Measurements from ENCODE around the gene MYO1E. TPM values are rescaled to one million over a fixed set of nuclear protein-coding genes. Genes with fewer than 3 reads are reported as not detected.

MYO1E gene
- total and polyA plus RNA-seq, 4 donors: 6.7 to 70.9 (median 21.6) TPM

DNA sequence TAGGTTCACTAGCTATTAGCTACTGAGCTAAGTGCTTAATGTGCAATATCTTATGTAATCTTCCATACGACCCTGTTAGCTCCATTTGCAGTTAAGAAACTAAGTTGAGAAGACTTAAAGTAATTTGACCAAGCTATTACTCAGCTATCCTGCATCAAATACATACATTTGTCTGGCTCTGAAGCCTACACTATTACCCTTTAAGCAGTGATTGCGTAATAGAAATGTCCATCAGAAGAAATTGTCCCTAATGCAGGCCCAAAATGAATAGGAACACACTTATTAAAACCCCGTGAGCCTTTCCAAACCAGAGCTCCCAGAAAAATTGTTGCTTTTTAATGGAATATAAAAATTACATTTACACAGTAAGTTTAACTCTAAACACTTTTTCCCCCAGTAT is 5.3 kb upstream of the MYO1E start:
- Histone ChIP-seq H3K4me1 (ENCODE audit: control insufficient read depth in 4 of 4, insufficient read depth in 4 of 4, low read length in 3 of 4) (peaks cover 0 to 7% (median 2%) of the 10 kb centered on the region in 4 donors), H3K36me3 (ENCODE audit: control insufficient read depth in 4 of 4, insufficient read depth in 3 of 4, low read depth in 1 of 4, low read length in 3 of 4) (peaks cover 0 to 2% (median 0%) of the 10 kb centered on the region in 4 donors), H3K27ac (ENCODE audit: low read depth in 1 of 2, low read length in 2 of 2) (no peak overlapping the region), H3K27me3 (ENCODE audit: control insufficient read depth in 4 of 4, insufficient read depth in 4 of 4, low read length in 3 of 4) (no peaks in the 10 kb centered on the region), H3K9me3 (ENCODE audit: control insufficient read depth in 4 of 4, low read length in 3 of 4) (no peaks in the 10 kb centered on the region), H3K4me3 (ENCODE audit: low read depth in 1 of 3, low read length in 3 of 3) (no peak overlapping the region), H3K9ac (ENCODE audit: low read depth in 1 of 2, low read length in 2 of 2) (no peak overlapping the region)
- 75% methylated on average over 3 of the region's 3 CpGs for WGBS
- TF ChIP-seq CTCF (IDR thresholded peaks at IDR 0.05; ENCODE audit: low read depth, low read length, missing input control): no peak
- no peak for TF ChIP-seq SP1 (IDR thresholded peaks at IDR 0.05)
- no peak for TF ChIP-seq FOXA2 (IDR thresholded peaks at IDR 0.05)
- TF ChIP-seq RAD21 (IDR thresholded peaks at IDR 0.05): no peak
- TF ChIP-seq HNF4A (conservative IDR thresholded peaks at IDR 0.05): no peak
- no peak for TF ChIP-seq HNF4G (IDR thresholded peaks at IDR 0.05)
- no peak for TF ChIP-seq FOXA1 (IDR thresholded peaks at IDR 0.05)
- no peak for TF ChIP-seq GABPA (IDR thresholded peaks at IDR 0.05 in 1 of 2, conservative IDR thresholded peaks at IDR 0.05 in 1 of 2)
- TF ChIP-seq, protein P1, sequence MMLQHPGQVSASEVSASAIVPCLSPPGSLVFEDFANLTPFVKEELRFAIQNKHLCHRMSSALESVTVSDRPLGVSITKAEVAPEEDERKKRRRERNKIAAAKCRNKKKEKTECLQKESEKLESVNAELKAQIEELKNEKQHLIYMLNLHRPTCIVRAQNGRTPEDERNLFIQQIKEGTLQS (IDR thresholded peaks at IDR 0.05): no peak
- no peak for TF ChIP-seq RXRA (IDR thresholded peaks at IDR 0.05)
- no peak for TF ChIP-seq MAX (IDR thresholded peaks at IDR 0.05)
- no peak for TF ChIP-seq YY1 (IDR thresholded peaks at IDR 0.05)
- TF ChIP-seq NR2F2 (IDR thresholded peaks at IDR 0.05): no peak
- no peak for TF ChIP-seq TAF1 (conservative IDR thresholded peaks at IDR 0.05)
- no peak for TF ChIP-seq EGR1 (IDR thresholded peaks at IDR 0.05; ENCODE audit: low read depth in 2 of 2)
- TF ChIP-seq JUND (IDR thresholded peaks at IDR 0.05): no peak
- no peak for TF ChIP-seq ZBTB33 (IDR thresholded peaks at IDR 0.05)
- no peak for DNase-seq (ENCODE audit: low spot score)

DNA sequence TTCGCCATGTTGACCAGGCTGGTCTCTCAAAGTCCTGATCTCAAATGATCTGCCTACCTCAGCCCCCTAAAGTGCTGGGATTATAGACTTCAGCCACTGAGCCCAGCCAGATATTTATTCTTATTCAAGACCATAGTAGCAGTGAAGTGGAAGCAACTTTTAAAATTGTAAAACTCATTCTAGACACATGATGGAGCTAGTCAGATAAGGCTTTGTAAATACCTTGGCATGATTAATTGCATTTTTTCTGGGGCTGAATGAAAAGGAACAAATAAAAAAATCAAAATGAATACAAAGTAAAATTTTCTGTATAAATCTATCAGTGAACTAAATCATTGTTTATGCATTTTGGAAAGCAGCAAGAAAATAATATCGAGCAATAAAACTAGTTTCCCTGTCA is 4.1 kb upstream of the MYO1E start:
- no peaks in the 10 kb centered on the region for H3K27me3 ChIP-seq (ENCODE audit: control insufficient read depth in 4 of 4, insufficient read depth in 4 of 4, low read length in 3 of 4)
- H3K4me3 ChIP-seq (ENCODE audit: low read depth in 1 of 3, low read length in 3 of 3): no peak overlapping the region
- TF ChIP-seq HNF4A (conservative IDR thresholded peaks at IDR 0.05) (no peak), GABPA (IDR thresholded peaks at IDR 0.05 in 1 of 2, conservative IDR thresholded peaks at IDR 0.05 in 1 of 2) (no peak), SP1 (IDR thresholded peaks at IDR 0.05) (no peak), RAD21 (IDR thresholded peaks at IDR 0.05) (peak; percentile 60 to 69), REST (IDR thresholded peaks at IDR 0.05) (no peak), MAX (IDR thresholded peaks at IDR 0.05) (no peak), NR2F2 (IDR thresholded peaks at IDR 0.05) (no peak), FOXA1 (IDR thresholded peaks at IDR 0.05) (no peak), TAF1 (conservative IDR thresholded peaks at IDR 0.05) (no peak), FOXA2 (IDR thresholded peaks at IDR 0.05) (peak; percentile 15), RXRA (IDR thresholded peaks at IDR 0.05) (no peak)
- TF ChIP-seq, protein P1 (IDR thresholded peaks at IDR 0.05): no peak
- H3K9ac ChIP-seq (ENCODE audit: low read depth in 1 of 2, low read length in 2 of 2): no peak overlapping the region
- WGBS: 96% methylated on average over 2 of the region's 2 CpGs
- peaks cover 0 to 7% (median 2%) of the 10 kb centered on the region in 4 donors for H3K4me1 ChIP-seq (ENCODE audit: control insufficient read depth in 4 of 4, insufficient read depth in 4 of 4, low read length in 3 of 4)
- H3K9me3 ChIP-seq (ENCODE audit: control insufficient read depth in 4 of 4, low read length in 3 of 4): no peaks in the 10 kb centered on the region
- H3K36me3 ChIP-seq (ENCODE audit: control insufficient read depth in 4 of 4, insufficient read depth in 3 of 4, low read depth in 1 of 4, low read length in 3 of 4): no peaks in the 10 kb centered on the region
- no peak overlapping the region for H3K27ac ChIP-seq (ENCODE audit: low read depth in 1 of 2, low read length in 2 of 2)
- no peak for DNase-seq (ENCODE audit: low spot score)

Data from liver (tissue), 9 donors.